ENCODE data around the gene NKAIN2. TPM values are rescaled to one million over a fixed set of nuclear protein-coding genes. Genes with fewer than 3 reads are reported as not detected.

NKAIN2 gene
- total RNA-seq, 1 experiment from 2014 or later, result not detected

- ChIA-PET RAD21 (ENCODE audit: low non-redundant PET in 1 of 2, low total read pairs in 2 of 2, uncharacterized antibody in 2 of 2, unreplicated experiment in 2 of 2) (no interaction called here), POLR2A (no interaction called here), CTCF (no interaction called here)
- no peaks in the 10 kb centered on the region for H3K4me1 ChIP-seq (ENCODE audit: control insufficient read depth in 1 of 2, insufficient read depth in 2 of 2, low read length in 2 of 2)
- H3K4me2 ChIP-seq (ENCODE audit: low read length), result no peak overlapping the region
- no peaks in the 10 kb centered on the region for H3K9me2 ChIP-seq (ENCODE audit: insufficient read depth)
- H3K27ac ChIP-seq (ENCODE audit: low read depth, low read length), result no peak overlapping the region
- ATAC-seq (no peak), DNase-seq (ENCODE audit: low read depth, low spot score) (no peak)
- no peaks in the 10 kb centered on the region for H4K20me1 ChIP-seq (ENCODE audit: insufficient read depth)
- no TSS peak for BruUV-seq (replicated peaks)
- no peaks in the 10 kb centered on the region for H3K9me3 ChIP-seq (ENCODE audit: control insufficient read depth in 1 of 2, insufficient read depth in 1 of 2, low read depth in 1 of 2, low read length in 2 of 2)
- H3K4me3 ChIP-seq (replicated peaks in 1 of 2; ENCODE audit: low read depth in 1 of 2, low read length in 2 of 2), result no peak overlapping the region
- H2AFZ ChIP-seq (ENCODE audit: low read depth, low read length, poor library complexity, severe bottlenecking), result no peak overlapping the region
- no peaks in the 10 kb centered on the region for H3K36me3 ChIP-seq (ENCODE audit: control insufficient read depth in 1 of 2, insufficient read depth in 2 of 2, low read length in 2 of 2)
- intact Hi-C loops (cut with micrococcal nuclease), result no loop called here
- no peaks in the 10 kb centered on the region; the same call in 1 of the 2 replicates for H3K27me3 ChIP-seq (ENCODE audit: insufficient read depth, low read length)
- H3K9ac ChIP-seq (ENCODE audit: low read length), result no peak overlapping the region
- no peaks in the 10 kb centered on the region for H3K79me2 ChIP-seq (ENCODE audit: insufficient read depth, low read length)
- TF ChIP-seq FOSL1 (IDR thresholded peaks at IDR 0.05; ENCODE audit: low read depth), result no peak
- no peak for TF ChIP-seq JUND (IDR thresholded peaks at IDR 0.05)
- no peak for TF ChIP-seq ATF3 (IDR thresholded peaks at IDR 0.05)
- no peak for TF ChIP-seq POLR2AphosphoS5 (IDR thresholded peaks at IDR 0.05; ENCODE audit: low read depth, low read length)
- TF ChIP-seq ZNF274 (IDR thresholded peaks at IDR 0.05; ENCODE audit: low read depth, low read length), result no peak
- TF ChIP-seq ZFX (IDR thresholded peaks at IDR 0.05), result no peak
- no peak for TF ChIP-seq ZBTB33 (IDR thresholded peaks at IDR 0.05; ENCODE audit: extremely low read depth, insufficient replicate concordance, low read length)
- TF ChIP-seq ELF1 (IDR thresholded peaks at IDR 0.05; ENCODE audit: borderline replicate concordance, low read depth), result no peak
- no peak for TF ChIP-seq REST (IDR thresholded peaks at IDR 0.05; ENCODE audit: low read depth)
- no peak for TF ChIP-seq MAX (IDR thresholded peaks at IDR 0.05)
- TF ChIP-seq EGR1 (IDR thresholded peaks at IDR 0.05; ENCODE audit: low read depth), result no peak
- TF ChIP-seq EZH2 (IDR thresholded peaks at IDR 0.05), result no peak
- no peak for TF ChIP-seq EZH2phosphoT487 (IDR thresholded peaks at IDR 0.05; ENCODE audit: borderline replicate concordance)
- TF ChIP-seq CTCF (IDR thresholded peaks at IDR 0.05 in 2 of 3, conservative IDR thresholded peaks at IDR 0.05 in 1 of 3; ENCODE audit: borderline replicate concordance in 1 of 3, insufficient read depth in 1 of 3, low read depth in 2 of 3, low read length in 2 of 3), result no peak
- no peak for TF ChIP-seq SRF (IDR thresholded peaks at IDR 0.05; ENCODE audit: low read depth)
- TF ChIP-seq CEBPB (IDR thresholded peaks at IDR 0.05; ENCODE audit: low read depth), result no peak
Measured at GRCh38 chr6:124055395-124055794, 251.7 kb downstream of the NKAIN2 start.
